ENCODE data around the gene KCNK2.
A peak's percentile ranks its signal among the peaks of the same experiment; 100 is the strongest.

KCNK2 gene

GRCh38 chr1:215076322-215076721 is 6.2 kb upstream of the KCNK2 start:
- Mint-ChIP-seq H3K4me3 (no peak overlapping the region), H3K4me1 (no peaks in the 10 kb centered on the region), H3K27me3 (peaks cover 12 to 13% of the 10 kb centered on the region in 2 donors), H3K27ac (no peak overlapping the region), H3K36me3 (no peaks in the 10 kb centered on the region), H3K9me3 (no peaks in the 10 kb centered on the region)
- no peak for ATAC-seq (replicated peaks)
- no peak for DNase-seq

GRCh38 chr1:215079456-215079855 is 3.1 kb upstream of the KCNK2 start:
- Mint-ChIP-seq H3K4me1 (peaks cover 6 to 8% of the 10 kb centered on the region in 2 donors), H3K27me3 (peaks cover 37 to 38% of the 10 kb centered on the region in 2 donors), H3K36me3 (no peaks in the 10 kb centered on the region), H3K27ac (no peak overlapping the region), H3K4me3 (no peak overlapping the region), H3K9me3 (no peaks in the 10 kb centered on the region)
- no peak for DNase-seq
- no peak for ATAC-seq (replicated peaks)

GRCh38 chr1:215081661-215082531 is 641 bp upstream of the KCNK2 start:
- peaks cover 6 to 8% of the 10 kb centered on the region in 2 donors for H3K4me1 Mint-ChIP-seq
- no peak for DNase-seq
- H3K27ac Mint-ChIP-seq: no peak overlapping the region
- no peaks in the 10 kb centered on the region for H3K36me3 Mint-ChIP-seq
- H3K9me3 Mint-ChIP-seq: peaks cover 2 to 3% of the 10 kb centered on the region in 2 donors
- H3K4me3 Mint-ChIP-seq: peak overlapping the region in 1 of 2 donors; percentile 6
- ATAC-seq (replicated peaks): no peak
- H3K27me3 Mint-ChIP-seq: peaks cover 45 to 48% of the 10 kb centered on the region in 2 donors

- H3K36me3 Mint-ChIP-seq: no peaks in the 10 kb centered on the region
- no peak overlapping the region for H3K4me3 Mint-ChIP-seq
- peaks cover 2 to 4% of the 10 kb centered on the region in 2 donors for H3K9me3 Mint-ChIP-seq
- no peak for ATAC-seq (replicated peaks)
- H3K4me1 Mint-ChIP-seq: peaks cover 6 to 8% of the 10 kb centered on the region in 2 donors
- H3K27ac Mint-ChIP-seq: peak overlapping the region; percentile 26
- H3K27me3 Mint-ChIP-seq: peaks cover 46 to 49% of the 10 kb centered on the region in 2 donors
- DNase-seq: no peak
These were observed 935 bp downstream of the KCNK2 start for GRCh38 chr1:215083383-215083961.

GRCh38 chr1:215084621-215085020 is 2.1 kb downstream of the KCNK2 start:
- no peaks in the 10 kb centered on the region for H3K36me3 Mint-ChIP-seq
- H3K4me3 Mint-ChIP-seq: no peak overlapping the region
- peaks cover 2 to 4% of the 10 kb centered on the region in 2 donors for H3K9me3 Mint-ChIP-seq
- ATAC-seq (replicated peaks) (no peak), DNase-seq (no peak)
- peaks cover 6 to 8% of the 10 kb centered on the region in 2 donors for H3K4me1 Mint-ChIP-seq
- no peak overlapping the region for H3K27ac Mint-ChIP-seq
- H3K27me3 Mint-ChIP-seq: peaks cover 46 to 54% of the 10 kb centered on the region in 2 donors

GRCh38 chr1:215087603-215088002 is 5.1 kb downstream of the KCNK2 start:
- peaks cover 2 to 4% of the 10 kb centered on the region in 2 donors for H3K9me3 Mint-ChIP-seq
- H3K4me1 Mint-ChIP-seq: peaks cover 0 to 3% of the 10 kb centered on the region in 2 donors
- no peak overlapping the region for H3K4me3 Mint-ChIP-seq
- H3K27ac Mint-ChIP-seq: no peak overlapping the region
- no peaks in the 10 kb centered on the region for H3K36me3 Mint-ChIP-seq
- peaks cover 21 to 31% of the 10 kb centered on the region in 2 donors for H3K27me3 Mint-ChIP-seq
- ATAC-seq (replicated peaks): no peak
- no peak for DNase-seq

GRCh38 chr1:215094381-215094780 is 11.8 kb downstream of the KCNK2 start:
- H3K4me1 Mint-ChIP-seq: no peaks in the 10 kb centered on the region
- no peaks in the 10 kb centered on the region for H3K36me3 Mint-ChIP-seq
- no peaks in the 10 kb centered on the region for H3K9me3 Mint-ChIP-seq
- H3K4me3 Mint-ChIP-seq: no peak overlapping the region
- H3K27me3 Mint-ChIP-seq: no peaks in the 10 kb centered on the region
- no peak overlapping the region for H3K27ac Mint-ChIP-seq
- no peak for ATAC-seq (replicated peaks)
- no peak for DNase-seq

- H3K9me3 Mint-ChIP-seq: no peaks in the 10 kb centered on the region
- DNase-seq: no peak
- H3K4me3 Mint-ChIP-seq: no peak overlapping the region
- no peak overlapping the region for H3K27ac Mint-ChIP-seq
- no peaks in the 10 kb centered on the region for H3K4me1 Mint-ChIP-seq
- no peak for ATAC-seq (replicated peaks)
- no peaks in the 10 kb centered on the region for H3K27me3 Mint-ChIP-seq
- no peaks in the 10 kb centered on the region for H3K36me3 Mint-ChIP-seq
These were observed 13.0 kb downstream of the KCNK2 start for GRCh38 chr1:215095524-215095923.

- no peaks in the 10 kb centered on the region for H3K4me1 Mint-ChIP-seq
- DNase-seq: no peak
- H3K27ac Mint-ChIP-seq: no peak overlapping the region
- no peaks in the 10 kb centered on the region for H3K27me3 Mint-ChIP-seq
- no peak overlapping the region for H3K4me3 Mint-ChIP-seq
- H3K9me3 Mint-ChIP-seq: no peaks in the 10 kb centered on the region
- no peak for ATAC-seq (replicated peaks)
- no peaks in the 10 kb centered on the region for H3K36me3 Mint-ChIP-seq
These were observed 19.0 kb downstream of the KCNK2 start for GRCh38 chr1:215101511-215101910.

GRCh38 chr1:215104283-215104682 is 21.7 kb downstream of the KCNK2 start:
- no peaks in the 10 kb centered on the region for H3K4me1 Mint-ChIP-seq
- DNase-seq: no peak

GRCh38 chr1:215106067-215106466 is 23.5 kb downstream of the KCNK2 start:
- peaks cover 0 to 1% of the 10 kb centered on the region in 2 donors for H3K9me3 Mint-ChIP-seq
- no peak overlapping the region for H3K27ac Mint-ChIP-seq
- no peaks in the 10 kb centered on the region for H3K27me3 Mint-ChIP-seq
- DNase-seq: no peak
- ATAC-seq (replicated peaks): no peak
- H3K4me1 Mint-ChIP-seq: no peaks in the 10 kb centered on the region
- H3K4me3 Mint-ChIP-seq: no peak overlapping the region
- no peaks in the 10 kb centered on the region for H3K36me3 Mint-ChIP-seq

More at GRCh38 chr1:215104283-215104682, 21.7 kb downstream of the KCNK2 start:
- no peaks in the 10 kb centered on the region for H3K9me3 Mint-ChIP-seq
- ATAC-seq (replicated peaks): no peak
- no peaks in the 10 kb centered on the region for H3K27me3 Mint-ChIP-seq
- no peak overlapping the region for H3K4me3 Mint-ChIP-seq
- no peaks in the 10 kb centered on the region for H3K36me3 Mint-ChIP-seq
- H3K27ac Mint-ChIP-seq: no peak overlapping the region

GRCh38 chr1:215109171-215109570 is 26.6 kb downstream of the KCNK2 start:
- ATAC-seq (replicated peaks): no peak
- H3K4me3 Mint-ChIP-seq: no peak overlapping the region
- no peaks in the 10 kb centered on the region for H3K4me1 Mint-ChIP-seq
- DNase-seq: no peak
- H3K36me3 Mint-ChIP-seq: no peaks in the 10 kb centered on the region
- no peak overlapping the region for H3K27ac Mint-ChIP-seq
- H3K9me3 Mint-ChIP-seq: peaks cover 0 to 1% of the 10 kb centered on the region in 2 donors
- H3K27me3 Mint-ChIP-seq: no peaks in the 10 kb centered on the region

- H3K27me3 Mint-ChIP-seq: no peaks in the 10 kb centered on the region
These were observed 29.4 kb downstream of the KCNK2 start for GRCh38 chr1:215111916-215112315.

GRCh38 chr1:215113776-215114153 is 31.2 kb downstream of the KCNK2 start:
- Mint-ChIP-seq H3K36me3 (no peaks in the 10 kb centered on the region), H3K27ac (no peak overlapping the region), H3K27me3 (no peaks in the 10 kb centered on the region), H3K4me1 (no peaks in the 10 kb centered on the region), H3K4me3 (no peak overlapping the region), H3K9me3 (peaks cover 0 to 1% of the 10 kb centered on the region in 2 donors)
- ATAC-seq (replicated peaks): no peak
- no peak for DNase-seq

More at GRCh38 chr1:215111916-215112315, 29.4 kb downstream of the KCNK2 start:
- Mint-ChIP-seq H3K9me3 (peaks cover 0 to 1% of the 10 kb centered on the region in 2 donors), H3K4me1 (no peaks in the 10 kb centered on the region), H3K4me3 (no peak overlapping the region), H3K36me3 (no peaks in the 10 kb centered on the region), H3K27ac (no peak overlapping the region)
- no peak for DNase-seq
- ATAC-seq (replicated peaks): no peak

All from stimulated activated naive B cell treated with anti-CD40 and anti-IgM and Interleukin-4, amounts not matched to agents 10 μg/mL and 1 μg/mL and 100 μg/mL, for 72 hours (primary cell).